ENCODE data around the gene AXIN2. TPM values are rescaled to one million over a fixed set of nuclear protein-coding genes. Genes with fewer than 3 reads are reported as not detected.

Gene AXIN2
- total RNA-seq: 10 to 100 TPM; 21.2 to 23.5 TPM
- long read RNA-seq, donor 1, partial matches to known transcripts: 2 of 3 reads
- long read RNA-seq, donor 1, other reads (novel, unspliced or antisense): 1 of 3 reads
- long read RNA-seq, donor 2: 0 reads

GRCh38 chr17:65561452-65562205 is at the start of gene AXIN2:
Gene AXIN2, minus strand, starts transcription at chr17:65561648. Its CDS starts 3,028 bp downstream, at chr17:65558620.
- intact Hi-C loops (cut with DNase I): no loop called here
- DNase-seq (ENCODE audit: low spot score): peak; percentile 97

- no peak for DNase-seq (ENCODE audit: low spot score)
- intact Hi-C loops (cut with DNase I): no loop called here
These were observed 48.3 kb upstream of the AXIN2 start for GRCh38 chr17:65609749-65610148.

GRCh38 chr17:65609286-65609685 is 47.8 kb upstream of the AXIN2 start:
- no peak for DNase-seq (ENCODE audit: low spot score)
- intact Hi-C loops (cut with DNase I): no loop called here

GRCh38 chr17:65604070-65604469 is 42.6 kb upstream of the AXIN2 start:
- intact Hi-C loops (cut with DNase I): no loop called here
- no peak for DNase-seq (ENCODE audit: low spot score)

GRCh38 chr17:65601881-65602280 is 40.4 kb upstream of the AXIN2 start:
- intact Hi-C loops (cut with DNase I): no loop called here

GRCh38 chr17:65601145-65601544 is 39.7 kb upstream of the AXIN2 start:
- peak; percentile 26 for DNase-seq (ENCODE audit: low spot score)
- intact Hi-C loops (cut with DNase I): no loop called here

More at GRCh38 chr17:65601881-65602280, 40.4 kb upstream of the AXIN2 start:
- no peak for DNase-seq (ENCODE audit: low spot score)

GRCh38 chr17:65600518-65600917 is 39.1 kb upstream of the AXIN2 start:
- no peak for DNase-seq (ENCODE audit: low spot score)
- intact Hi-C loops (cut with DNase I): no loop called here

GRCh38 chr17:65599650-65600049 is 38.2 kb upstream of the AXIN2 start:
- DNase-seq (ENCODE audit: low spot score): no peak
- intact Hi-C loops (cut with DNase I): no loop called here

- intact Hi-C loops (cut with DNase I): no loop called here
- no peak for DNase-seq (ENCODE audit: low spot score)
These were observed 37.3 kb upstream of the AXIN2 start for GRCh38 chr17:65598746-65599145.

- intact Hi-C loops (cut with DNase I): no loop called here
- no peak for DNase-seq (ENCODE audit: low spot score)
These were observed 33.7 kb upstream of the AXIN2 start for GRCh38 chr17:65595071-65595656.

- intact Hi-C loops (cut with DNase I): no loop called here
- no peak for DNase-seq (ENCODE audit: low spot score)
These were observed 32.7 kb upstream of the AXIN2 start for GRCh38 chr17:65593855-65594845.

GRCh38 chr17:65593092-65593854 is 31.8 kb upstream of the AXIN2 start:
- no peak for DNase-seq (ENCODE audit: low spot score)
- intact Hi-C loops (cut with DNase I): no loop called here

- intact Hi-C loops (cut with DNase I): no loop called here
- DNase-seq (ENCODE audit: low spot score): no peak
These were observed 30.9 kb upstream of the AXIN2 start for GRCh38 chr17:65592125-65592965.

- intact Hi-C loops (cut with DNase I): no loop called here
- DNase-seq (ENCODE audit: low spot score): no peak
These were observed 27.9 kb upstream of the AXIN2 start for GRCh38 chr17:65589321-65589720.

- no peak for DNase-seq (ENCODE audit: low spot score)
These were observed 26.8 kb upstream of the AXIN2 start for GRCh38 chr17:65588181-65588808.

GRCh38 chr17:65587534-65588180 is 26.2 kb upstream of the AXIN2 start:
- intact Hi-C loops (cut with DNase I): no loop called here
- no peak for DNase-seq (ENCODE audit: low spot score)

More at GRCh38 chr17:65588181-65588808, 26.8 kb upstream of the AXIN2 start:
- intact Hi-C loops (cut with DNase I): no loop called here

- intact Hi-C loops (cut with DNase I): no loop called here
These were observed 25.5 kb upstream of the AXIN2 start for GRCh38 chr17:65586899-65587298.

More at GRCh38 chr17:65586899-65587298, 25.5 kb upstream of the AXIN2 start:
- DNase-seq (ENCODE audit: low spot score): no peak
